DLD1 (cell line): ENCODE results near the gene DEDD.

Experiments
- in situ Hi-C: cut with HindIII; loops from 2 replicates; pipeline ENCODE4 v1.10.0; 2017; ENCODE audit warnings: low sequenced_read_pairs

DEDD gene

DNA sequence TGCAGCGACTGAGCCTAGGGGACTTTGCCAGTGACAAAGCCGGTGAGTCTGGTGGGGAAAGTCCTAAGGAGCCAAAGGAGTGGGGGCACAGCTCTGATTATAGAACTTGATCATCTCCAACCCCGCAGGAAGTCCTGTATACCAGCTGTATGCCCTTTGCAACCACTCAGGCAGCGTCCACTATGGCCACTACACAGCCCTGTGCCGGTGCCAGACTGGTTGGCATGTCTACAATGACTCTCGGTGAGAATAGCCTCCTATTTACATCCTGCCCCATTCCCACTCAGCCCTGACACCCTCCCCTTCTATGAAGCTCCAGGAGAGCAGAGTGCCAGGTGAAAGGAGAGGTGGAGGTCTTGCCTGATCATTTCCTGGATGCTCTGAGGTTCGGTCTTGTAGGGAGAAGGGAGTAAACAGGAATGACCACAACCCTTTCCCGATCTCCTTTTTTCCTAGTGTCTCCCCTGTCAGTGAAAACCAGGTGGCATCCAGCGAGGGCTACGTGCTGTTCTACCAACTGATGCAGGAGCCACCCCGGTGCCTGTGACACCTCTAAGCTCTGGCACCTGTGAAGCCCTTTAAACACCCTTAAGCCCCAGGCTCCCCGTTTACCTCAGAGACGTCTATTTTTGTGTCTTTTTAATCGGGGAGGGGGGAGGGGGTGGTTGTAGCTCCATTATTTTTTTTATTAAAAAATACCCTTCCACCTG, 32.6 kb upstream of the DEDD start:
- in situ Hi-C loops: no loop called here

DNA sequence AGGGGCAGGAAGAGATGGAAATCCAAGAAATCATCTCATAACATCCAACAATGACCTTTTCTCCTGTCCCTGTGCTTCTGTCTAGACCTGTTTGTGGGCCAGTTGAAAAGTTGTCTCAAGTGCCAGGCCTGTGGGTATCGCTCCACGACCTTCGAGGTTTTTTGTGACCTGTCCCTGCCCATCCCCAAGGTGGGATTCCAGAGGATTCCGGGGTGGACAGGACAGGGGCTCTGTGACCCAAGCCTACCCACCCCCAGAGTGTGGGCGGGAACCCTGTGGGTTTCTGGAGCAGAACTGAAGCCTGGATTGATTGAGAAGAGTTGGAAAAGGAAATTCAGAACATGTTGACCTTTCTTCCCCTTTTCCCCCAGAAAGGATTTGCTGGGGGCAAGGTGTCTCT, 31.3 kb upstream of the DEDD start:
- in situ Hi-C loops: no loop called here

DNA sequence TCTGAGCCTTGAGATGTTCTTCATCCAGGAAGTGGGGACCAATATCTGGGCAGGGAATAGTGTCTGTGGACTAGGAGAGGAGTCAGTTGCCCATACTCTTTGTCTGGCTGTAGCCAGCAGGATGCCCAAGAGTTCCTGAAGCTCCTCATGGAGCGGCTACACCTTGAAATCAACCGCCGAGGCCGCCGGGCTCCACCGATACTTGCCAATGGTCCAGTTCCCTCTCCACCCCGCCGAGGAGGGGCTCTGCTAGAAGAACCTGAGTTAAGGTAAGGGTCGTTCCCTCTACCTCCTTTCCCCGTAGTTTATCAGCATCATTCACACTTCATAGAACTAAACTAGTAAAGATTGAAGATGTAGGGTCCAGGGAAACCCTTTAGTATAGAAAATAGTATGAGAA, 30.3 kb upstream of the DEDD start:
- in situ Hi-C loops: no loop called here

DNA sequence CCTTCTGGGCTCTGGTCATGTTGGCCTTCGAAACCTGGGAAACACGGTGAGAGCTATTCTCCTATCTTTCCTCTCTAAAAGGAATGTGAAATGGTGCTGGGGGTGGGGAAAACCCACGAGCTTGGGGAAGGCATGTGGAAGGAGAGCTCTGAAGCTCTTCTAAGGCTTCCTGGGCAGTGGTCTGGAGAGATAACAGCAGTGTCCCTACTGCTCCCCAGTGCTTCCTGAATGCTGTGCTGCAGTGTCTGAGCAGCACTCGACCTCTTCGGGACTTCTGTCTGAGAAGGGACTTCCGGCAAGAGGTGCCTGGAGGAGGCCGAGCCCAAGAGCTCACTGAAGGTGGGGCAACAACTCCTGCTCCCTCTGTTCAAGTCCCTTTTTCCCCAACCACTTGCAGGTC, 29.6 kb upstream of the DEDD start:
- in situ Hi-C loops: no loop called here

DNA sequence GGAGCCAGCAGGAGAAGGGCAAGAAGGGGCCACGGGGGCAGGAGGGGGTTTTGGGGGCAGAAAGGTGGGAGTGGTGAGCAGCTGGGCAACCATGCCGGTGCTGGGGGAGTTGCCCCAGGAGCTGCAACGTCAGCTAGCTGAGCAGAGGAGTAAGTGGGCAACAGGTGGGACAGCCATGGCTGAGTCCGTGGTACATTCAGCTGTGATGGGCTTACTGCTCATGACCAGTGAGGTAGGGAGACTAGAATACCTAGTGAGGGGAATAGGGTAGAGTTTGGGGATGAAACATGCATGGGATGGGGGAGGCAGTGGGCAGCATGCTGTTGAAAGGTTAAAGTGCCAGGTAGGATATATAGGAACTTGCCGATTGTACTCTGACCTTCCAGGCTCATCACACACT, 29.2 kb upstream of the DEDD start:
- in situ Hi-C loops: no loop called here

DNA sequence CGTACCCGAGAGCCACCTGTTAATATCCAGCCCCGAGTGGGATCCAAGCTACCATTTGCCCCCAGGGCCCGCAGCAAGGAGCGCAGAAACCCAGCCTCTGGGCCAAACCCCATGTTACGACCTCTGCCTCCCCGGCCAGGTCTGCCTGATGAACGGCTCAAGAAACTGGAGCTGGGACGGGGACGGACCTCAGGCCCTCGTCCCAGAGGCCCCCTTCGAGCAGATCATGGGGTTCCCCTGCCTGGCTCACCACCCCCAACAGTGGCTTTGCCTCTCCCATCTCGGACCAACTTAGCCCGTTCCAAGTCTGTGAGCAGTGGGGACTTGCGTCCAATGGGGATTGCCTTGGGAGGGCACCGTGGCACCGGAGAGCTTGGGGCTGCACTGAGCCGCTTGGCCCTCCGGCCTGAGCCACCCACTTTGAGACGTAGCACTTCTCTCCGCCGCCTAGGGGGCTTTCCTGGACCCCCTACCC, 28.2 kb upstream of the DEDD start:
- in situ Hi-C loops: no loop called here

DNA sequence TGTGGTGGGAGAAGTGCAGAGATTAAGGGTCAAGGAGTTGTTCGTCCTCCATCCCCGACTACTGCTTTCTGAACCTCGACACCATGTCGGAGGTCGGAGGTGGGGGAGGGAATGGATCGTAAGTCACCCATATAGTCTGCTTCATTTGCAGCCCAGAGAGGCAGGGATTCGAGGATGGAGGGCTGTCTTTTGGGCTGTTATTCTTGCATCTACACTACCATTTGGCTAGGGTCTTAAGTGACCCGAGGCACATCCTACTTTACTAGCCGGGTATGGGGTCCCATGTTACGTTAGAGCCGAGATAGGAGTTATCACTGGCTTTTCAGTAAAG, 27.4 kb upstream of the DEDD start:
- in situ Hi-C loops: no loop called here

DNA sequence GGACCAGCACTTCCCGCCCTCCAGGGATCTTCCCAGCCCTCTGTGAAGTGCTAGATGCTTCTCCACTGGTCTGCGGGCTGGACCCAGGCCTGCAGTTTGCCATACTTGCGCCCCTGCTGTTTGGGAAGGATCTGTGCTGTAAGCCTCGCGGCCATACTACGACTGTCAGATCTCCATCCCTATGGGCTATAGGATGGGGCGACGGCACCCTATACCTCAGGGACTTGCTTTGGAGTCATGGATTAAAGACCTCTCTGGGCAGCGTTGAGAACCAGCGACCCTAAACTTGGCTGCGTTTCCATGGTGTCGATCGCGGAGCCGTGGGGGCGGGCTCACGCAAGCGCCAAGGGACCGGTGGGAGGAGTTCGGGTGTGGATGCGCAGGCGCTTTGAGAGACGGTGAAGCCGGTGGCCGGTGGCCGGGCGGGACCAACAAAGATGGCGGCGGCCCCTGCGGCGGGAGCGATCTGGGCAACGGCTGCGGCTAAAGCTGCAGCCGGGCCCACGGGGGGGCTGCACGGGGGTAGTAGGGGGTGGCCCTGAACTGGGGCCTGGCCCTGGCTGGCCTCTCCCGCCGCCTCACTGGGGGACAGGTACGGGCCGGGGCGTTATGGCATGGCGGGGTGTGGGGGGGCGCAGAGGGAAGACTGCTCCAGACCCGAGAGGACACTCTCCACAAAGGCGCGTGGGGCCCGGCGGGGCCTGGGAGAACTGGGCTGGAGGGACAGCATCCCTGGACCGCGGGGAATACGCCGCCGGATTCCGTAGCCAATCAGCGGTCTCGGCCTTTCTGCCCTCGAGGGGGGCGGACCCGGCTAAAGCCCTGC, 26.8 kb upstream of the DEDD start, which contains the start of gene USP21:
USP21 (plus strand) TSS at position 414 of the 826 bp plus-strand sequence. CDS start 1,141 bp downstream, outside the sequence.
- in situ Hi-C loops: no loop called here

DNA sequence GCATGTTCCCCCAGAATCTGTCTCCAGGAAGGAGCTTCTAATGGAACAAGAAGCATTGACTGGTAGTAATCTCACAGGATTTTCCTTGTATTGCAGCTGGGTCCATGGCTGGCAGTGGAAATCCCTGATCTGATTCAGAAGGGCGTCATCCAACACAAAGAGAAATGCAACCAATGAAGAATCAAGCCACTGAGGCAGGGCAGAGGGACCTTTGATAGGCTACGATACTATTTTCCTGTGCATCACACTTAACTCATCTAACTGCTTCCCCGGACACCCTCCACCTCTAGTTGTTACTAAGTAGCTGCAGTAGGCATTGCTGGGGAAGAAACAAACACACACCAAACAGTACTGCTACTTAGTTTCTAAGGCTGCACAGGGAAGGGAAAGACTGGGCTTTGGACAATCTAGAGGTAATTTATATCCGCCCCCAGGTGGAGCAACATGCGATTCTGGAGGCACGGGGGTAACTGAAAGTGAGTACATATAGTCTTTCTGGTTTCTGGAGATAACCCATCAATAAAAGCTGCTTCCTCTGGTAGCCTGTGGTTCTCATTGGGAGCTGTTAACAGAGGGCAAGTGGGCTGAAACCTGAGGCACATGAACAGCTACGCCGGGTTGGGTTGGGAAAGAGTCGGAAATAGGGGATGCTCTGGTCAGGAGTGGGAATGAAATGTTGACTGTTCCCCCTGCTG, 26.0 kb upstream of the DEDD start:
- in situ Hi-C loops: no loop called here

DNA sequence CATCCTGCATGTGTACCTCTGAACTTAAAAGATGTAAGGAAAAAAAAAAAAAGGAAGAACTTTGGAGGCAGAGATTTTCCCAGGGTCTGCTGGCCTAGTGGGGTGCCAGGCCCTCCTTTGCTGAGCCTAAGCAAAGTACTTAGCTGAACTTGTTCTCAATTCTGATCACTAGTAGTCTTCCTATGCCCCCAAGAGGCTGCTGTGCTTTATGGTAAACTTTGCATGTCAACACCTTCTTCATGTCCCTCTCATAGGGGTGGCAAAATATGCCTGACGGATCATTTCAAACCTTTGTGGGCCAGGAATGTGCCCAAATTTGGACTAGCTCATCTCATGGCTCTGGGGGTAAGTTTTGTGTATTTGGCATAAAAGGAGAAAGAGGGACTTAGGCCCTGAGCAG, 25.4 kb upstream of the DEDD start:
- in situ Hi-C loops: no loop called here

DNA sequence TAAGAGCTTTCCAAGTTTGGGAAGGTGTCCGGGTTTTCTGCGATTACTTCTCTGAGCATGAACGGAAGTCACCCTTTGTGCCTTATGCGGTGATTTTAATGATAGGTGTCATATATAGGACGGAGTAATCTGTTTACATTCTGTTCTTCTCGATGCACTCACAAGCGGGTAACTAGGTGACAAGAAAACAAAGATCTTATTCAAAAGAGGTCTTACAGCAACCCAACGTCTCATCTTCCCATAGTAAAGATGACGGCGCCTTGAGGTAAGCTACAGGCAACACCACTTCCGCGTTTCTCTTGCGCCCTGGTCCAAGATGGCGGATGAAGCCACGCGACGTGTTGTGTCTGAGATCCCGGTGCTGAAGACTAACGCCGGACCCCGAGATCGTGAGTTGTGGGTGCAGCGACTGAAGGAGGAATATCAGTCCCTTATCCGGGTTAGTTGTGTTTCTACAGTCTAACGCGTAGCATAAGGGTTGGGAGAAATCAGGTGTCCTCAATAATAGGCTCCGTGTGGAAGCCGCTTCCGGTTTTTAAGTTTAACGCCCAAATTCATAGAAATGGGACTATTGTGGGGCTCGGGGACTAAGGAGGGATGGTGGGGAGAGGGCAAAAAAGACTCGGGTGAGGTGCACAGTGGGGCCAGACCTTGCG, 21.3 kb upstream of the DEDD start, which contains the start of gene UFC1:
UFC1 (plus strand) TSS at position 297 of the 656 bp plus-strand sequence; CDS start at position 317, 20 bp downstream.
- in situ Hi-C loops: no loop called here

DNA sequence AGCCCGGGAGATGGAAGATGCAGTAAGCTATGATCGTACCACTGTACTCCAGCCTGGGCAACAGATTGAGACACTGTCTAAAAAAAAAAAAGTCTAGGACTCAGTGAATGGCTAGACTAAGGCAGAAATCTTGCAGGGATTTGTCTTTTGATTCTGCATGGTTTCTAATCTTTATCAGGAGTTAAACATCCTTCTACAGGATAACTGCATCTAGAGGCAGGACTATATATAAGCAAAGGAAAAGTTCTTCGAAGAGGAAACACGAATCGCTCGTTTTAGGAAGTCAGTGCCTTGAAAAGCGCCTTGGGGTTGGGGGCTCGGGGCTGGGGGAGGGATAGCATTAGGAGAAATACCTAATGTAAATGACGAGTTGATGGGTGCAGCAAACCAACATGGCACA, 20.7 kb upstream of the DEDD start:
- in situ Hi-C loops: no loop called here

DNA sequence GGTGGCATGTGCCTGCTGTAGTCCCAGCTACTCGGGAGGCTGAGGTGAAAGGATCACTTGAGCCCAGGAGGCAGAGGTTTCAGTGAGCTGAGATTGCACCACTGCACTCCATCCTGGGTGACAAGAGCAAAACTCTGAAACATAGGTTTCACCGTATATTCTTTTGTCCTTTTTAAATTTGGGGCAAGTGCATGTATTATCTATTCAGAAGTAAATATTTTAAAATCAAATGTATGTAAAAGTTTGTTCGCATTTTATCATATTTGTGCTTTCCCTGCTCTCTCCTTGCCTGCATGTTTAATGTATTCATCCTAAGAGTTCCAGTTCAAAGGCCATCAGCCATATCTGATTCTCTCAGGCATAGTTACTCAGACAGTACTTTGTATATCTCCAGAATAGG, 13.4 kb upstream of the DEDD start:
- in situ Hi-C loops: no loop called here

DNA sequence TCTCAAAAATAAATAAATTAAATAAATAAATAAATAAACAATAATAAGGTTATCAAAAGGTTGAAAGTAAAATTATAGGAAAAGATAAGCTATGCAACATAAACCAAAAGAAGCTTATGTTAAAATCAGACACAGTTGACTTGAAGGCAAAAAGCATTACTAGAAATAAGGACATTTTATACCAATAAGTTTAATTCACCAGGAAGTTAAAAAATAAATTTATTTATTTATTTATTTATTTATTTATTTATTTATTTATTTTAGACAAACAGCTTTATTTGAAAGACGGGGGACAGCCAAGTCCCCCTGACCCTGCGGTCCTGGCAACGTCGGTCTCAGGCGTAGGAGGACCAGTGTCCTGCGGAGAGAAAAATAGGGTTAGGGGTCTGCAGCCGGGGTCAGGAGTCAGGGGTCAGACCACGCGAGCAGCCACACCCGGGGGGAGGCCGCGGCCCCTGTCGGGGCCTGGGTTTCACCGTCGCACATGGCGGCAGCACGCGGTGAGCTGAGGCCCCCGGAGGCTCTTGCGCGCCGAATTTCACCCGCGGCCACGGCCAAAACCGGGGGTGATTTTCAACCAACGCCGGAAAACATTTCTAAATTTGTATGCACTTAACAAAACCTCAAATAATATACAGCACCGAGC, 8.4 kb upstream of the DEDD start:
- in situ Hi-C loops: no loop called here

DNA sequence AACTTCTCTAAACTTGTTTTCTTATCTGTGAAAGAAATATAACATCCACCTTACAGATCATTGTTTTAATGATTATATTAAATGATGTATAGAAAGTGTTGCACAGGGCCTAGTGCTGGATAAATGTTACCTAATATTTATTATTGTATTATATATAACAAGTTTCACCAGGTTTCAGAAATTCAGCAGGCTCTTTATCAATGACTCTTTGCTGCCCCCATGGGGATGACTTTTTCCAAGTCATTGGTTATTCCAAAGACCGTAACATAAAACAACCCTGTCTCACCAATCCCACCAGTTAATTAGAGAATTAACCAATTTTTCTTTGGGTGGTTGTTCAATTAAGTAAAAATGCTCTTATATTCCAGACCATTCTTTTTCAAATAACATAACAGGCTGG, 7.3 kb upstream of the DEDD start:
- in situ Hi-C loops: no loop called here

DNA sequence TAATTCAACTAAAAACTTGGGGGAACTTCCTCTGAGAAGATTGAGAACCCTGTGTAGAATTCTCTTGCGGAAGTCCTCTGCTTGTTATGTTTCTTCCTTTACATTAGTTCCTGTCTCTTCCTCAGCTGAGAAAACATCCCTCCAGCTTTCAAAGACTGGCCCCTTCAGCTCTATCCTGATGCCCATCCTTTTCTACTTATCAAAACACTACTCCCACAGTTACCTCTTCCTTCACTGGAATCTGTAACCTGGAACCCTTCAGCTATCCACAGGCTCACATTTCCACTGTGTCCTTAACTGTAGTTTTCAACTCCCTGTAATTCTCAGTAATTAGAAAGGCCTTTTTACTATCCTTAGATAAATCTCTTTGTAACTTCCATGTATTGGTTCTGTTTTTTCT, 6.0 kb upstream of the DEDD start:
- in situ Hi-C loops: no loop called here

DNA sequence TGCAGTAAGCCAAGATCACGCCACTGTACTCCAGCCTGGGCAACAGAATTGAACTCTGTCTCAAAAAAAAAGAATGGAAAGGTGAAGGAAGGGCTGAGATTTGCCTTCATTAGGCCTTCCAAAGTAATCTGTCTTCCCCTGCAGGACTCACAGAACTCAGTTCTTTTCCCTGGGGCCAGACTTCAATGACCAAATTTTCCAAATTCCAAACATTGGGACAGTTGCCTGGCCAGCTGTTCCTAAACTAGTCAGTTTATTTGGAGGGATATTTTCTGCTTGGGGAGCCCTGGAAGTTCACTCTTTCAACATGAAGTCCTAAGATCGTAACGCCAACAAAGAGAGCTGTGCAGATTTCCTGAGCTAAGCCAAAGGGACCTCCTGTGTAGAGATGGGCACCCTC, 5.4 kb upstream of the DEDD start:
- in situ Hi-C loops: no loop called here

DNA sequence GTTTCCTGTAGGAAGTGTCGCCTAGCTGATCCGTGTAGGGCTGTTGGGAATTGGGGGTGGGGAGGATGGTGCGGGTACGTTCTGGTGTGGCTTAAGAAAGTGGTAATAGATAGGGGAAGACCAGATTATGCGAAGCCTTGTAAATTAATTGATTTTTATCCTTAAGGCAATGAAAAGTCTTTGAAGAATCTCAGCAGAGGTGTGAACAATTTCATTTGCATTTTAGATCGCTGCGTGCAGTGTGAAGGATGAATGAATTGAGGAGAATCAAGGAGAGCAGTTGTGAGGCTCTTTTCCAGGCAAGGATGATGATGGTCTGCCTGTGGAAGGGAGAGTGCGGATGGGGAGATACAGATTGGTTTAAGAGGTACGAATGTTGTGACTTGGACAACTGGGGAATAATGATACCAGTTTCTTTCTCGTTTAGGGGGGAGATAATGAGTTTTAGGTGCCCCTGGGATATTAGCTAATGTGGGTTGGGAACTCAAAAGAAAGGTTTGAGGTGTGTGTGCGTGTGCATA, 813 bp upstream of the DEDD start:
- in situ Hi-C loops: no loop called here

DNA sequence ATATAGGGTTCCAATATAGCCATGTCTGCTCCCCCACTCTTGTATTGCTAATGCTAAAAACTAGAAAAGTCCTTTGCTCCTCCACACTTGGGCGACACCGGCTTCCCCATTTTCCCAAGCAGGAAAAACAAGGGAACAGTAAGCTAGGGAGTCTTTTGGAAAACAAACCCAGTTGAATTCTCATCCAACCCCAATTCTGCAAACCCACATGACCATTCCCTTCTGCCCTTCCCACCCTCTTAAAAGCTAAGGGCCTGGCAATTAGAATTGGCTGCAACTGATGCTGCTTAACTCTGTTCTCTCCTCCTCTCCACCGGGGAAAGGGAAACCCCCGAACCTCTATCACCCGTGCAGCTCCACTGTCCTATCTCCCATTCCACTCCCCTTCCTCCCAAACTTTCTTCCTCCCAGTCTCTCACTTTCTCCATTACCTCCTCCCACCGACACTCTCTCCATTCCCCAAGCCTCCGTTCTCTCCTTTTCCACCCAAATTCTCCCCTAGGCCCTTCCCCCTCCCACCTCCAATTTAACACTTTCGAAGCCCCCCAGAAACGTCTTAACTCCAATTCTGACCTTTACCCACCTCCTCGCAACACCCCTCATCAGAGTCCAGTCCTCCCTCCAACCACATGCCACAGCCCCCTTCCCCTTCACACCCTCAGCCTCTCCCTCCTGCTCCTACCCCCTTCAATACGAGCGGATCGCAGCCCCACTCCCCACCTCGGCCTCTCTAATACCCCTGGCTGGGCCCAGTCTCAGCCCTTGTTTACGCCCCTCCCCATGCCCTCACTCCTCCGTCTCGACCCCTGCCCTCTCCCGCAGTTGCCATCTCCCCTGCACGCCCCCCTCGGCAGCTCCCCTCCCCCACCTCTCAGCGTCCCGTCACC, 701 bp downstream of the DEDD start:
- in situ Hi-C loops: no loop called here
